Stomach (tissue), 9 donors: ENCODE measurements around the gene AARS1. TPM values are rescaled to one million over a fixed set of nuclear protein-coding genes. Genes with fewer than 3 reads are reported as not detected.

ENCODE experiments used
- DNase-seq, 2 donors: peaks; one replicate each; pipeline versions ENCODE4 v3.0.0 to v3.0.0-alpha.2; 2013 to 2019
- H3K27ac ChIP-seq, 5 donors: fragments of 200-600 bp in 4 of 5; sonication (generic) in 4 of 5; one replicate each; pipeline ENCODE4 v1.5.1; 2013 to 2019; ENCODE audit warnings: mild to moderate bottlenecking in 1 of 5, moderate library complexity in 1 of 5
- H3K27me3 ChIP-seq, 3 donors: fragments of 200-600 bp; sonication (generic); one replicate each; pipeline ENCODE4 v1.5.1; 2017 to 2019; ENCODE audit warnings: mixed run types in 1 of 3
- H3K36me3 ChIP-seq, 4 donors: fragments of 200-600 bp; sonication (generic); 1 replicate in 3 of 4; 2 replicates in 1 of 4; pipeline ENCODE4 v1.5.1; 2016 to 2019
- H3K4me1 ChIP-seq, 4 donors: fragments of 200-600 bp; sonication (generic); one replicate each; pipeline ENCODE4 v1.5.1; 2016 to 2019
- H3K4me3 ChIP-seq, 4 donors: fragments of 200-600 bp; sonication (generic) in 3 of 4; one replicate each; pipeline ENCODE4 v1.5.1; 2016 to 2019; ENCODE audit warnings: mild to moderate bottlenecking in 1 of 4
- H3K9me3 ChIP-seq, 4 donors: fragments of 200-600 bp; sonication (generic); one replicate each; pipeline ENCODE4 v1.5.1; 2016 to 2019
- EP300 ChIP-seq: sonication (generic); formaldehyde crosslinking; IDR thresholded peaks from one replicate; pipeline ENCODE4 v1.6.1; 2017; ENCODE audit warnings: antibody characterized with exemption
- POLR2A ChIP-seq, 4 donors: fragments of 450-650 bp; IDR thresholded peaks; one replicate each; pipeline ENCODE4 v1.6.1; 2016; ENCODE audit warnings: antibody characterized with exemption in 4 of 4, control low read depth in 2 of 4, mild to moderate bottlenecking in 1 of 4, moderate library complexity in 1 of 4
- POLR2AphosphoS5 ChIP-seq, 3 donors: sonication (generic); formaldehyde crosslinking; IDR thresholded peaks; one replicate each; pipeline ENCODE4 v1.6.1; 2016; ENCODE audit warnings: antibody characterized with exemption in 3 of 3
- WGBS, 5 donors: extraction: QIAGEN DNeasy Blood & Tissue Kit in 3 of 5; methylation state at CpG; one replicate each; pipeline versions ENCODE4 v1.1.5 to v1.1.7; 2013 to 2018; 5-methylcytosine and 5-hydroxymethylcytosine counted together
- intact Hi-C: fragments of 100-400 bp; cut with DNase I; formaldehyde crosslinking; loops from one replicate; pipeline ENCODE4 v1.15.1; 2023; ENCODE audit warnings: low total_unique reads
- polyA plus RNA-seq, 3 donors: library from polyadenylated mRNA; stranded (reverse); fragments of 200-250 nt; gene quantifications; one replicate each; pipeline ENCODE4 v1.2.3, GENCODE V29; 2013
- total RNA-seq, 5 donors: library from RNA; depleted of rRNA; stranded (reverse); fragments of >200 nt; gene quantifications; one replicate each; pipeline versions ENCODE4 v1.1.0 to v1.2.3, GENCODE V29; 2014 to 2016
- TF ChIP-seq, protein P1 (sequence below), 7 experiments: fragments of 450-650 bp in 4 of 7; fragments of 200-600 bp in 3 of 7; sonication (generic) in 3 of 7; IDR thresholded peaks; one replicate each; pipeline ENCODE4 v1.5.1; 2016 to 2019; ENCODE audit warnings: antibody characterized with exemption in 7 of 7, control low read depth in 2 of 7, mild to moderate bottlenecking in 1 of 7
- donor health status: healthy with polysubstance abuse.
- donor health status: Bipolar disorder and iron deficiency.
- donor health status: healthy.

AARS1 gene
- total and polyA plus RNA-seq, 8 donors, result 26.7 to 143 (median 49.4) TPM

DNA sequence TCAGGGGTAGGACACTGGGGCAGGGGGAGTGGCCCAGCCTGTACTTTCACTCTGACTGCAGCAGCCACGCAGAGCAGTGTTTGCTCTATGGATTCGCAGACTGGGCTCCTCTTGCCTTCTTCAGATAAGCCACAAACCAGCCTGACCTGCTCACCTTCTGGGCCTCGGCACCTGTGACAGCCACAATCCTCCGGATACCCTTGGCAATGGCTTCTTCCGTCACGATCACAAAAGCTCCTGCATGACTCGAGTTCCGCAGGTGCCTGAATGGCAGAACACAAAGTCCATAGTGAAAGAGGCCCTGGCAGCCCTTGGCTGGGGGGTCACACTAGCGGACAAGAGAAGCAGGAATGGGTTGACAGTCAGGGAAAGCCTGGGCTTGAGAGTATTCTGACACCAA is 33.7 kb downstream of the AARS1 start:
- Histone ChIP-seq H3K4me1 (peaks cover 4 to 11% (median 6%) of the 10 kb centered on the region in 4 donors), H3K27me3 (no peaks in the 10 kb centered on the region), H3K27ac (no peak overlapping the region), H3K9me3 (no peaks in the 10 kb centered on the region), H3K4me3 (no peak overlapping the region), H3K36me3 (peaks cover 79 to 87% (median 86%) of the 10 kb centered on the region in 4 donors)
- no peak for TF ChIP-seq POLR2A (IDR thresholded peaks at IDR 0.05)
- TF ChIP-seq, protein P1, sequence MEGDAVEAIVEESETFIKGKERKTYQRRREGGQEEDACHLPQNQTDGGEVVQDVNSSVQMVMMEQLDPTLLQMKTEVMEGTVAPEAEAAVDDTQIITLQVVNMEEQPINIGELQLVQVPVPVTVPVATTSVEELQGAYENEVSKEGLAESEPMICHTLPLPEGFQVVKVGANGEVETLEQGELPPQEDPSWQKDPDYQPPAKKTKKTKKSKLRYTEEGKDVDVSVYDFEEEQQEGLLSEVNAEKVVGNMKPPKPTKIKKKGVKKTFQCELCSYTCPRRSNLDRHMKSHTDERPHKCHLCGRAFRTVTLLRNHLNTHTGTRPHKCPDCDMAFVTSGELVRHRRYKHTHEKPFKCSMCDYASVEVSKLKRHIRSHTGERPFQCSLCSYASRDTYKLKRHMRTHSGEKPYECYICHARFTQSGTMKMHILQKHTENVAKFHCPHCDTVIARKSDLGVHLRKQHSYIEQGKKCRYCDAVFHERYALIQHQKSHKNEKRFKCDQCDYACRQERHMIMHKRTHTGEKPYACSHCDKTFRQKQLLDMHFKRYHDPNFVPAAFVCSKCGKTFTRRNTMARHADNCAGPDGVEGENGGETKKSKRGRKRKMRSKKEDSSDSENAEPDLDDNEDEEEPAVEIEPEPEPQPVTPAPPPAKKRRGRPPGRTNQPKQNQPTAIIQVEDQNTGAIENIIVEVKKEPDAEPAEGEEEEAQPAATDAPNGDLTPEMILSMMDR (IDR thresholded peaks at IDR 0.05), result no peak
- TF ChIP-seq EP300, result no peak
- WGBS, 5 donors, result 57 to 75% (median 63%) methylated on average over 9 of the region's 9 CpGs
- DNase-seq, result peak; percentile 48 to 50
- intact Hi-C loops, result loop anchor here (10.0 kb wide), 1 partner anchor 101 kb away; no protein-coding TSS in a partner anchor

DNA sequence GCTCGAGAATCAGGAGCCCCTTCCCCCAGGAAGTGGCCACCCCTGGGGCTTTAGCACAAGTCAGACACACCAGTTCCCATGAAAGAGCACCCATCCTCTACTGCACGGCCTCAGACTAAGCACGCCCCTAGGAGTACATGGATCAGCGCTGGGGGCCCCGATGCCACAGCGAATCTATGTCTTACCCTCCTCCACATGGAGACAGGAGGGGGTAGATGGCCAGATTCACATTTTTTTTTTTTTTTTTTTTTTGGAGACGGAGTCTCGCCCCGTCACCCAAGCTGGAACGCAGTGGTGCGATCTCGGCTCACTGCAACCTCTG is 34.4 kb downstream of the AARS1 start:
- Histone ChIP-seq H3K4me3 (no peak overlapping the region), H3K36me3 (peaks cover 72 to 80% (median 80%) of the 10 kb centered on the region in 4 donors), H3K27ac (no peak overlapping the region), H3K4me1 (peaks cover 9 to 17% (median 13%) of the 10 kb centered on the region in 4 donors), H3K27me3 (no peaks in the 10 kb centered on the region), H3K9me3 (no peaks in the 10 kb centered on the region)
- DNase-seq, result no peak
- TF ChIP-seq POLR2AphosphoS5 (IDR thresholded peaks at IDR 0.05), result no peak
- TF ChIP-seq, protein P1 (IDR thresholded peaks at IDR 0.05), result no peak
- no peak for TF ChIP-seq EP300
- TF ChIP-seq POLR2A (IDR thresholded peaks at IDR 0.05), result no peak
- WGBS, 5 donors, result 93 to 97% (median 96%) methylated on average over 10 to 12 of the region's 12 CpGs
- intact Hi-C loops, result loop anchor here (10.0 kb wide), 1 partner anchor 100 kb away; no protein-coding TSS in a partner anchor

DNA sequence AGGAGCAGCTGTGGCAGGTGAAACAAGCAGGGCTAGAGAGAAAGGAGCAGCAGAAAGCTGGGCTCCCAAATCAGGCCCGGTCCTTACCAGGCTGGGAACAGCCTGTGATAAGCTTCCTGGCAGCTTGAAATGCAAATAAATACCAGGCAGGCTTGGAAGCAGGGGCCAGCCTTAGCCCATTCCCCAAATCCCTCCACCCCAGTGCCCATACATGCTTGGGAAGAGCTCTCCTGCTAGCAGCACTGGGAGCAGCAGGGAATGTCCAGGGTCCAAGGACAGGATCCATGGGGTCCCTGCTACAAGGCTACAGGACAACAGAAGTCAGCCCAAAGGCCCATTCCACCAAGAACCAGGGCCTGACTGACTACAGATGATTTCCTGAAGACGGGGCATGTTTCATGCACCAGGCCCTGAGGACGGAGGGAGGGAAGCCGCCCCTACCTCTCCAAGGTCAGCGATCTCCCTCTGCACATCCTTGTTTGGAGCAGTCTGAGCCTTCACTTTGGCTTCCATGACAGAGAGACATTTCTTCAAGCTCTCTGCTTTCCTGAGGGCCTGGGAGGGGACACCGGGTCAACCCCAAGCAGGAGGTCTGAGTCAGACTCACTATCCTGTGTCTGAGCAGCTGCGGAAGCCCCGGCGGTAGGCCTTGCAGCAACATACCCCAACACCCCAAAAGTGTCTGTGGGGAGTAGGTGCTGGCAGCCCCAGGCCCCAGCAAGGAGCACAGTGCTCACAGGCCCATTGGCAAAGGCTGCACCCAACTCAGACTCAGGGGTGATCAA is 34.9 kb downstream of the AARS1 start:
- H3K27ac ChIP-seq, result peak overlapping the region in 1 of 5 donors; percentile 2
- H3K9me3 ChIP-seq, result no peaks in the 10 kb centered on the region
- no peak overlapping the region for H3K4me3 ChIP-seq
- 86 to 96% (median 91%) methylated on average over 8 to 9 of the region's 9 CpGs for WGBS, 5 donors
- no peaks in the 10 kb centered on the region for H3K27me3 ChIP-seq
- intact Hi-C loops, result loop anchor here (10.0 kb wide), 1 partner anchor 100 kb away; no protein-coding TSS in a partner anchor
- DNase-seq, result no peak
- H3K36me3 ChIP-seq, result peaks cover 67 to 75% (median 74%) of the 10 kb centered on the region in 4 donors
- TF ChIP-seq, protein P1 (IDR thresholded peaks at IDR 0.05), result no peak
- TF ChIP-seq POLR2AphosphoS5 (IDR thresholded peaks at IDR 0.05), result no peak
- no peak for TF ChIP-seq EP300
- no peak for TF ChIP-seq POLR2A (IDR thresholded peaks at IDR 0.05)
- peaks cover 14 to 23% (median 18%) of the 10 kb centered on the region in 4 donors for H3K4me1 ChIP-seq

DNA sequence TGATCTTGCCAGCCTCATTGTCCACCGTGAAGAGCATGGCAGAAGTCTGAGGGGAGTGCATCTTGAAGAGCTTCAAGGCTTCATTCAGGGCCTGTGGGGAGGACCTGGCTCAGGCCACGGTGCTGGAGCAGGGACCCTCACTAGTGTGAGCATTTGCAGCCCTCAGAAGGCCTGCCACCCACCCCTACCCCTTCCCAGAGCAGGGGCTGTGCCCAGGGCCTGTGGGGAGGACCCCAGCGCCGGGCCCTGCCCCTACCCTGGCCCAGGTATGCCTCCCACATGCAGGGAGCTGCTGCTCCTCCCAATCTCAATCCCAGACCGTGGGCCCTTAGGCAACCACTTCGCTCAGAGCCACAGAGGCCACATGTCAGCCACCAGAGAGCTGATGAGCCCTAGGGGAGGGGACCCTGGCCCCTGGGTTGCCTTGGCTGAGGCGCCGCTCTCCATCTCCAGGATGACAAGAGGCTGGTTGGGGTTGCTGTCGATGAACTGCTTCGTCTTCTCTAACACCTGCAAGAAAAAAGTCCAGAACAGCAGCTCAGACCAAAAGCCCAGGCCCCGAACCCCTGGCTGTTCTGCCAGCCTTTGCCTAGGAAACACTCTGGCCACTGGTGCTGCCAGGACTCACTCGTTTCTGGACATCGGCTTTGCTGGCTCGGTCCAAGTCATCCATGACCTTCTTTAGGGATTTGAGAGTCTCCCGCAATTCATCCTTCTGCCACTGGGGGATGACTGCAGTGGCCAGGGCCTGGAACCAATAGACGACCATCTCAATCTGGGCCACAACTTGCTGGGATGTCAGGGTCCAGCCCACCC is 35.8 kb downstream of the AARS1 start:
- TF ChIP-seq, protein P1 (IDR thresholded peaks at IDR 0.05), result peak in 2 of 7 experiments; percentile 34 to 55
- no peak for TF ChIP-seq POLR2AphosphoS5 (IDR thresholded peaks at IDR 0.05)
- H3K9me3 ChIP-seq, result no peaks in the 10 kb centered on the region
- H3K27me3 ChIP-seq, result no peaks in the 10 kb centered on the region
- no peak overlapping the region for H3K4me3 ChIP-seq
- peak in 1 of 2 donors; percentile 63 for DNase-seq
- intact Hi-C loops, result loop anchor here (10.0 kb wide), 1 partner anchor 99 kb away; no protein-coding TSS in a partner anchor
- peaks cover 14 to 29% (median 20%) of the 10 kb centered on the region in 4 donors for H3K4me1 ChIP-seq
- H3K36me3 ChIP-seq, result peaks cover 58 to 70% (median 66%) of the 10 kb centered on the region in 4 donors
- peak overlapping the region in 1 of 5 donors; percentile 2 for H3K27ac ChIP-seq
- WGBS, 5 donors, result 77 to 82% (median 79%) methylated on average over 12 to 16 of the region's 16 CpGs
